GM18867 (cell line): ENCODE results near the gene TNFRSF14.
A peak's percentile ranks its signal among the peaks of the same experiment; 100 is the strongest.
"Not testable (repeated sequence)": the region's sequence is repeated elsewhere in the genome, so short reads cannot be mapped to it uniquely, and the experiment has no call there.

Experiments
- ATAC-seq: cut with Tn5 transposase; IDR thresholded peaks from one replicate; pipeline ENCODE4 v1.9.1; 2021; ENCODE audit warnings: mild to moderate bottlenecking, moderate library complexity; ENCODE audit not compliant: unreplicated experiment

TNFRSF14 gene

GRCh38 chr1:2566101-2567045, 10.2 kb downstream of the TNFRSF14 start:
- no peak for ATAC-seq

GRCh38 chr1:2567083-2567679, 11.0 kb downstream of the TNFRSF14 start:
- no peak for ATAC-seq

- ATAC-seq, result not testable (repeated sequence)
Measured at GRCh38 chr1:2568187-2568816, 12.1 kb downstream of the TNFRSF14 start.

- no peak for ATAC-seq
Measured at GRCh38 chr1:2569060-2569459, 12.9 kb downstream of the TNFRSF14 start.

- ATAC-seq, result not testable (repeated sequence)
Measured at GRCh38 chr1:2569703-2570102, 13.5 kb downstream of the TNFRSF14 start.

- no peak for ATAC-seq
Measured at GRCh38 chr1:2570332-2570731, 14.2 kb downstream of the TNFRSF14 start.

- no peak for ATAC-seq
Measured at GRCh38 chr1:2571348-2571747, 15.2 kb downstream of the TNFRSF14 start.

GRCh38 chr1:2573250-2573920, 17.2 kb downstream of the TNFRSF14 start:
- ATAC-seq, result no peak

- no peak for ATAC-seq
Measured at GRCh38 chr1:2574350-2574749, 18.2 kb downstream of the TNFRSF14 start.

GRCh38 chr1:2575801-2576663, 19.9 kb downstream of the TNFRSF14 start:
- no peak for ATAC-seq

- ATAC-seq, result peak; percentile 32
Measured at GRCh38 chr1:2577565-2578075, 21.4 kb downstream of the TNFRSF14 start.

- no peak for ATAC-seq
Measured at GRCh38 chr1:2578758-2579118, 22.6 kb downstream of the TNFRSF14 start.

- ATAC-seq, result no peak
Measured at GRCh38 chr1:2580691-2581090, 24.5 kb downstream of the TNFRSF14 start.

GRCh38 chr1:2582391-2582790, 26.2 kb downstream of the TNFRSF14 start:
- ATAC-seq, result no peak

- no peak for ATAC-seq
Measured at GRCh38 chr1:2583331-2583791, 27.2 kb downstream of the TNFRSF14 start.

GRCh38 chr1:2583871-2584351, 27.7 kb downstream of the TNFRSF14 start:
- ATAC-seq, result no peak

- no peak for ATAC-seq
Measured at GRCh38 chr1:2584686-2585317, 28.6 kb downstream of the TNFRSF14 start.

- peak; percentile 28 for ATAC-seq
Measured at GRCh38 chr1:2585318-2586092, 29.3 kb downstream of the TNFRSF14 start.
